ENCODE measurements around the gene INPP5A. TPM values are rescaled to one million over a fixed set of nuclear protein-coding genes. Genes with fewer than 3 reads are reported as not detected.
A peak's percentile ranks its signal among the peaks of the same experiment; 100 is the strongest.

Gene INPP5A
- total and polyA plus RNA-seq, 7 donors = 15.1 to 48.8 (median 40.9) TPM

DNA sequence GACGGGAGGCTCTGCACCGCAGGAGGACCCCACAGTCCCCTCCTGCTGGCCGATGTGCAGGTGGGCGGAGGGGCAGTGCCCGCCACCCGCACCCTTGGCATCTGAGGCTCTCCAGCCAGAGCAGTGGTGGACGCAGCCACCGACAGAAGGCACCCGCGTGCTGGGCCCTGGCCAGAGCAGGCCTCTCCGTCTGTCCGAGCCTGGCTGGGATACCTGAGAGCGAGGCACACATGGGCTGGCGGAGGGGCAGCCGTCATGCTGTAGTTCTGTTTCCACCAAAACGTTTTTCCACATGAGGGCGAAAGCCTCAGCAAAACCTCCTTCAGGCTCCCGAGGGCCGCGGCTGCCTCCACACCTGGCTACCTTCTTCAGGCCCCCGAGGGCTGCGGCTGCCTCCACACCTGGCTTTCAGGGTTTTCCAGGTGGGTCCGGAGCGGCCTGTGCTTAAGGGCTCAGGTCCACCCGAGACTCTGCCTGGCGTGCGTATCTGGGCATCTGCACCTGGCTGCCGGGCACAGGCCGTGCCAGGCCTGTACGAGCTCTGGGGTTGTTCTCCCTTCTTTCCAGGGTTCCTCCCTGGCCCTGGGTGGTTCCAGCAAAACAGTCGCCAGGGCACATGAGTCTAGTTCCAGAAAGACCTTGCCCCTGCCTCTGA lies 115.5 kb downstream of the INPP5A start:
- no peak for TF ChIP-seq CTCF (IDR thresholded peaks at IDR 0.05)
- H3K4me3 ChIP-seq = no peak overlapping the region
- 93 to 95% (median 94%) methylated on average over 31 of the region's 31 CpGs for WGBS, 3 donors
- ATAC-seq (no peak), DNase-seq (peak in 1 of 2 donors; percentile 10)
- H3K27ac ChIP-seq = no peak overlapping the region
- H3K4me1 ChIP-seq = no peaks in the 10 kb centered on the region
- intact Hi-C loops (cut with DNase I) = loop anchor here (10.0 kb wide), 2 partner anchors 132 to 472 kb away; partner anchors contain the start of gene NKX6-2 (in 1 of the 2)
- H3K36me3 ChIP-seq (ENCODE audit: insufficient read depth in 1 of 2, low read depth in 1 of 2) = peaks cover 0 to 30% of the 10 kb centered on the region in 2 donors
- H3K9me3 ChIP-seq = no peaks in the 10 kb centered on the region
- no peaks in the 10 kb centered on the region for H3K27me3 ChIP-seq (ENCODE audit: insufficient read depth in 3 of 3, low read length in 2 of 3)

DNA sequence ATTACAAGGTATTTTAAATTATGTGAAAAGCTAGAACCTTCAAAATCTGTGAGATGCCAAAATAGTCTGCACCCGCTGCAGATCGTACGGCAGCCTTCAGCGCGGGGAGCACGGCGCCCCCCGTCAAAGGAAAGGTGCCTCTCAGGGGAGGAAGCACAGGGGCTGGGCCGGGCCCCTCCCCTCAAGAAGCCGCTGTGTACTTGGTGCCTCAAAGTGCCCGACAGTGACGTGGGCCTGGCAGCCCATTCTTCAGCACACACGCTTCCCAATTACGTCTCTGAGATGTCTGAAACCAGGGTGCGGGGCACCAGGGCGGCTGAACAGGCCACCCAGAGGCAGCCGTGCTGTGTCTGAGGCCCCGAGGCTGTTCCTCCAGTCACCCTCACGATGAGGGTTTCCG lies 116.1 kb downstream of the INPP5A start:
- H3K36me3 ChIP-seq (ENCODE audit: insufficient read depth in 1 of 2, low read depth in 1 of 2) = peaks cover 0 to 26% of the 10 kb centered on the region in 2 donors
- peak in 1 of 2 donors; percentile 9 for DNase-seq
- intact Hi-C loops (cut with DNase I) = loop anchor here (10.0 kb wide), 2 partner anchors 131 to 471 kb away; partner anchors contain the start of gene NKX6-2 (in 1 of the 2)

DNA sequence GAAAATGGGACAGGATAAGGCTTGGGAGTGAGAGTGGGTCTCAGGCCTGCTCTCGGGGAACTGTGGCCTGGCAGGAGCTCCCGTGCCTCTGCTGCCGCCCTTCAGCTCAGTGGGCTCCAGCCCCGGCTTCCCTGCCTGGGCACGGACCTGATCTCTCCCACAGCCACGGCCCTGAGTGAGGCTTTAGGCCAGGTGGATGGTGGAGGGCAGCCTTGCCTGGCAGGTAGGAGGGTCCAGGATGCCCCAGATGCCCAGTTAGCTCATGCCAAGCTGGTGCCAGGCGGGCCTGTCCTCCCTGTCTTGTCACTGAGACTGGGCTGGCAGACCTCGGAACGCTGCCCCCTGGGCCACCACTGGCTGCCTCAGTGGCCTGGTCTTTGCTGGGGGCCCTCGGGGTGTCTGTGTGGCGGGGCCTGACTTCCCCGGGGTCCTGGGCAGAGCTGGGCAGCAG lies 116.6 kb downstream of the INPP5A start:
- Histone ChIP-seq H3K4me3 (no peak overlapping the region), H3K4me1 (no peaks in the 10 kb centered on the region), H3K9me3 (no peaks in the 10 kb centered on the region), H3K27ac (no peak overlapping the region), H3K27me3 (ENCODE audit: insufficient read depth in 3 of 3, low read length in 2 of 3) (no peaks in the 10 kb centered on the region), H3K36me3 (ENCODE audit: insufficient read depth in 1 of 2, low read depth in 1 of 2) (peaks cover 0 to 30% of the 10 kb centered on the region in 2 donors)
- 88 to 93% (median 91%) methylated on average over 12 of the region's 12 CpGs for WGBS, 3 donors
- intact Hi-C loops (cut with DNase I) = loop anchor here (10.0 kb wide), 2 partner anchors 131 to 471 kb away; partner anchors contain the start of gene NKX6-2 (in 1 of the 2)
- ATAC-seq (peak in 1 of 4 donors; percentile 32), DNase-seq (peak in 1 of 2 donors; percentile 19)
- no peak for TF ChIP-seq CTCF (IDR thresholded peaks at IDR 0.05)

More for the DNA sequence above, 116.1 kb downstream of the INPP5A start:
- no peaks in the 10 kb centered on the region for H3K4me1 ChIP-seq
- no peaks in the 10 kb centered on the region for H3K27me3 ChIP-seq (ENCODE audit: insufficient read depth in 3 of 3, low read length in 2 of 3)
- ATAC-seq = no peak
- H3K4me3 ChIP-seq = no peak overlapping the region
- no peak for TF ChIP-seq CTCF (IDR thresholded peaks at IDR 0.05)
- no peak overlapping the region for H3K27ac ChIP-seq
- H3K9me3 ChIP-seq = no peaks in the 10 kb centered on the region
- WGBS, 3 donors = 91 to 97% (median 96%) methylated on average over 20 of the region's 20 CpGs

DNA sequence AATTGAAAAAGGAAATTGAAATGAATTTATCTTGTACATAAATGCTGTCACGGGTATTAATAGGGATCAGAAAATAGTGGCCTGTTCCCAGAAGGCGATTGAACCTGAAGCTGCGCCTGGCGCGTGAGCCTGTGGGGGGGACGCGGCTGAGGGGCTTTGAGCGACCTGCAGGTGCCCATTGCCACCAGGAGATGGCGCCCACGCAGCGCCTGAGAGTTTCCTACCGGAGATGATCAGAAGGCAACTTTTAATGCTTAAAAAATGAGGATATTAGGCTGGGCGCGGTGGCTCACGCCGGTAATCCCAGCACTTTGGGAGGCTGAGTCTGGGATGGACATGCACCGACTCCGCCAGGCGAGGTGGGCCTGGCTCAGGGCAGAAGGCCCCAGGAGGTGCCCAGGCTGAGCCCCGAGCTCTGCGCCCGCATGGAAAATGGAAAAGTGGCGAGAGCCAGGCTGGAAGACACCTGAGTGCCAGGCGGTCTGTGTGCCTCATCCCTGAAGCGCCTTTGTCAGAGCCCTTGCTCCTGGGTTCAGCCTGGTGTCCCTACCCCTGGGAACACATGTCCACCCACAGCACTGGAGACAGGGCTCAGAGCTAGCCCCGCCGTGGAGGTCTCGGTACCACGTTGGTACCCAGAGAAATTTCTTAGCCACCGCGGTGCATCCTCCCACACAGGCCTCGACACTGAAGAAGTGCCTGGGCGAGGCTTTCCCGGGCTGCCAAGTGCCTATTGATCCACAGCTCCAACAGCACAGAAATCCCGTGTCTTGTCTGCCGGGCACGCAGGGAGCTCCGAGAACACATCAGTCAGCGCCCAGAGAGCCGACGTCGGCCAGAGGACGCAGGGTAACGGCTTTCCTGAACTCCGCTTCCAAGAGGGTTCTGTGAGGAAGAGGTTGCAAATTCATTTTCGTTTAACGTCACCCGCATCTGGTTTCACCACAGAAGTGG lies 117.4 kb downstream of the INPP5A start:
- Histone ChIP-seq H3K4me3 (no peak overlapping the region), H3K27ac (no peak overlapping the region), H3K4me1 (no peaks in the 10 kb centered on the region), H3K9me3 (no peaks in the 10 kb centered on the region), H3K36me3 (ENCODE audit: insufficient read depth in 1 of 2, low read depth in 1 of 2) (peaks cover 0 to 36% of the 10 kb centered on the region in 2 donors), H3K27me3 (ENCODE audit: insufficient read depth in 3 of 3, low read length in 2 of 3) (no peaks in the 10 kb centered on the region)
- intact Hi-C loops (cut with DNase I) = loop anchor here (5.0 to 10.0 kb wide), 3 partner anchors 130 to 470 kb away; partner anchors contain the start of gene NKX6-2 (in 1 of the 2)
- DNase-seq (peak; percentile 44 to 73), ATAC-seq (peak; percentile 66 to 80 (median 67))
- WGBS, 3 donors = 68 to 72% (median 69%) methylated on average over 48 of the region's 48 CpGs
- peak; percentile 86 for TF ChIP-seq CTCF (IDR thresholded peaks at IDR 0.05)
